Measurements from ENCODE around the gene MMRN1. TPM values are rescaled to one million over a fixed set of nuclear protein-coding genes. Genes with fewer than 3 reads are reported as not detected.

The MMRN1 gene
- total RNA-seq, 4 donors from 2014 or later: 10.3 to 26.5 (median 20.5) TPM

DNA sequence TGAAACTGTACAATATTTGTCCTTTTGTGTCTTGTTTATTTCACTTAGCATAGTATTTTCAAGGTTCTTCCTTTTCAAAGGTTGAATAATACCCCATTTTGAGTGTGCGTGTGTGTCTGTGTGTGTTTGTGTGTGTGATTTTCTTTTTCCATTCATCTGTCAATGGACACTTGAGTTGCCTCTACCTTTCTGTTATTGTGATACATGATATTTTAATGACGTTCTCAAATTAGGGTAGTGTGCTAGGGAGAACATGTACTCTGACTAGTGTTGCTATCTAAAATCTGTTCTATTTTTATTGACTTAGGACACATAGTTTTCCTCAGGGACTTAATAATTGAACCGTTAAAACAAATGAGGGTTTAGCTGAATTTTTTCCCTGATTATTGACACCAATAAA, 9.9 kb downstream of the MMRN1 start:
- TF ChIP-seq, protein P1, sequence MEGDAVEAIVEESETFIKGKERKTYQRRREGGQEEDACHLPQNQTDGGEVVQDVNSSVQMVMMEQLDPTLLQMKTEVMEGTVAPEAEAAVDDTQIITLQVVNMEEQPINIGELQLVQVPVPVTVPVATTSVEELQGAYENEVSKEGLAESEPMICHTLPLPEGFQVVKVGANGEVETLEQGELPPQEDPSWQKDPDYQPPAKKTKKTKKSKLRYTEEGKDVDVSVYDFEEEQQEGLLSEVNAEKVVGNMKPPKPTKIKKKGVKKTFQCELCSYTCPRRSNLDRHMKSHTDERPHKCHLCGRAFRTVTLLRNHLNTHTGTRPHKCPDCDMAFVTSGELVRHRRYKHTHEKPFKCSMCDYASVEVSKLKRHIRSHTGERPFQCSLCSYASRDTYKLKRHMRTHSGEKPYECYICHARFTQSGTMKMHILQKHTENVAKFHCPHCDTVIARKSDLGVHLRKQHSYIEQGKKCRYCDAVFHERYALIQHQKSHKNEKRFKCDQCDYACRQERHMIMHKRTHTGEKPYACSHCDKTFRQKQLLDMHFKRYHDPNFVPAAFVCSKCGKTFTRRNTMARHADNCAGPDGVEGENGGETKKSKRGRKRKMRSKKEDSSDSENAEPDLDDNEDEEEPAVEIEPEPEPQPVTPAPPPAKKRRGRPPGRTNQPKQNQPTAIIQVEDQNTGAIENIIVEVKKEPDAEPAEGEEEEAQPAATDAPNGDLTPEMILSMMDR (IDR thresholded peaks at IDR 0.05): no peak
- TF ChIP-seq POLR2A (IDR thresholded peaks at IDR 0.05): no peak
- no peak for DNase-seq (ENCODE audit: low spot score in 2 of 2)
- 68 to 73% methylated on average over 3 of the region's 3 CpGs for WGBS, 2 donors

DNA sequence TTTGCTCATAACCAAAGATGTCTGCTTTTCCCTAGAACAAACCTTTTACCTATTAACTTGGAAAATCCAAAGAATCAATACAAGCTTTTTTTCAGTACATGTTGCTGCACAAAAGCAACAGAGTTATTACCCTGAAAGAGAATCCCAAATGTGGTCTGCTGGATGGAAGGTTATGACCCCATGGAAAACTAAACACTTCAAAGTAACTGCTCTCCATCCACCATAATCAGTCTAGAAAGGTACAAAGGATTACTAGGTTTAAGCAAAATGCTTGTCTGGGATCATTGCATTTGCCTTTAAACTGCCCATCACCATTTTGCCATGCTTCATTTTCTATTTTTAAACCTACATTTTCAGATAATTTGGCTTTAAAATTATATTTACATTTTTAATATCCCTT, 11.7 kb downstream of the MMRN1 start:
- TF ChIP-seq, protein P1 (IDR thresholded peaks at IDR 0.05): no peak
- TF ChIP-seq POLR2A (IDR thresholded peaks at IDR 0.05): no peak
- no peak overlapping the region for H3K4me3 ChIP-seq (ENCODE audit: low read depth, poor library complexity, severe bottlenecking)
- DNase-seq (ENCODE audit: low spot score in 2 of 2): no peak
- intact Hi-C loops (cut with DNase I; ENCODE audit: low total_unique reads): no loop called here

More for the DNA sequence above, 9.9 kb downstream of the MMRN1 start:
- H3K4me3 ChIP-seq (ENCODE audit: low read depth, poor library complexity, severe bottlenecking): no peak overlapping the region
- intact Hi-C loops (cut with DNase I; ENCODE audit: low total_unique reads): no loop called here

DNA sequence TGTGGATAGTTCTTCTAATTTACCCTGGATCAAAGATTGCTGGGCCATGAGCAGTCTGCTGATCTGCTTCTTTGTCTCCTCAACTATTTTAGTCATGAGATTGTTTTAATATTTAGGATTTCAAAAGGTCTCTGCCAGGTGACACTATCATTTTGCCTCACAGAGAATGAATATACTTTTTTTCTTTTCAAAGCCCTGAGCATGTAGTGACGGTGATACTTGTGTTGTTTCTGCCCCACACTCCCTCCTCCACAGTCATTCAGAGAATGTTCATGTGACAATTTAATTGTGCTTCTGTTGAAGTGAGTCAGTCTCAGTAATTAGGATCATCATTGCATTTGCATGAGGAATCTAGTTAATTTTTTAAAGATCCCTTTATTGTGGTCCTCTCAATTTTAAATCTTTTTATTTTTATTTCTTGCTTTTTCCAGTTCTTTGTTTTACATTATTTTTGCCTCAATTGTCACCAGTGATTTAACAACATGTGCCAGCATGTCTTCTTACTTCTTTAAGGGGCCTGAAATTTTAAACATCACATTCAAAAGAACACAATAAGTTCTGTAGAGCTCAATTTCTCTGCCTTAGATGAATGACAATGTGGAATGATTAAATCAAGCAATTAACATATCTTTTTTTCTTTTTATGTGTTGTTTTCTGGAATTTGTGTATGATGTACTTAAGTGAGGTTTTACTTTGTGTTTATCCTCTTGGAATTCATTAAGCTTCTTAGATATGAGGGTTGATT, 12.3 kb downstream of the MMRN1 start:
- intact Hi-C loops (cut with DNase I; ENCODE audit: low total_unique reads): no loop called here
- no peak for DNase-seq (ENCODE audit: low spot score in 2 of 2)
- no peak overlapping the region for H3K4me3 ChIP-seq (ENCODE audit: low read depth, poor library complexity, severe bottlenecking)
- 16 to 36% methylated on average over 1 of the region's 1 CpG for WGBS, 2 donors
- TF ChIP-seq, protein P1 (IDR thresholded peaks at IDR 0.05): no peak
- no peak for TF ChIP-seq POLR2A (IDR thresholded peaks at IDR 0.05)

DNA sequence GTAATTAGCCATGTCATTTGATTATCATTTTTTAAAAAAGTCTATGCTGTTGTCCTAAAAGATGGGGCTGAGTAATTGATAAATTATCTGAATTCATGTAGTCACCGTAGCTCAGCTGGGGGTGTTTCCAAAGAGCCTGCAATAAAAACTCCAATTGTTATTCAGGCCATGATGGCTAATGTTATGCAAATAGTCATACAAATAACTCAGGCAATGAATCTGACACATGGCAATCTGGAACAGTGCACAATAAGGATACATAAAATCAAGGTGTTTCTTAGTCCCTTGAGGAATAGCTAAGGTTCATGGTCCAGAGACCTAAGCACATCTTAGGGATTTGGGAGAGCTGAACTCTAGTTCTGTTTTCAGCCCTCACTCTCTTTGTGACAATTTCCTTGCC, 15.2 kb downstream of the MMRN1 start:
- 86 to 90% methylated on average over 1 of the region's 1 CpG for WGBS, 2 donors
- intact Hi-C loops (cut with DNase I; ENCODE audit: low total_unique reads): no loop called here
- no peak for DNase-seq (ENCODE audit: low spot score in 2 of 2)
- TF ChIP-seq, protein P1 (IDR thresholded peaks at IDR 0.05): no peak
- no peak for TF ChIP-seq POLR2A (IDR thresholded peaks at IDR 0.05)
- H3K4me3 ChIP-seq (ENCODE audit: low read depth, poor library complexity, severe bottlenecking): no peak overlapping the region

DNA sequence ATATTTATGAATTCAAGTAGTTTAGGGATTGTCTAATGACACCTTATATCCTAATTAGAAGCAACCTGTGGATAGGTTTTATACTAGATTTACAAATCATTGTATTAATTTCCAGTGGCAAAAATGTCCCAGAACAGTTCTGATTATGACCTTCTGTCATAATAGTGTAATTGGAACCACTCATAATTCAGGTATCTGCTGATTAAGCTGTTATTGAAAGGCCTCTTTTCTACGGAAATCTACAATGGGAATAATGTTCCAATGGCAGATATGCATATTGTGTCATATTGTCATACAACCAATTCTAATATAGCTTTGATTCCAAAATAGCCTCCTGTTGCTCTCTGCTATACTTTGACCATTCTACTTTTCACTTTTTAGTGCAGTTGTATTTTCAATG, 19.0 kb downstream of the MMRN1 start:
- 76 to 81% methylated on average over 1 of the region's 1 CpG for WGBS, 2 donors
- no peak overlapping the region for H3K4me3 ChIP-seq (ENCODE audit: low read depth, poor library complexity, severe bottlenecking)
- intact Hi-C loops (cut with DNase I; ENCODE audit: low total_unique reads): no loop called here
- DNase-seq (ENCODE audit: low spot score in 2 of 2): no peak
- TF ChIP-seq POLR2A (IDR thresholded peaks at IDR 0.05): no peak
- TF ChIP-seq, protein P1 (IDR thresholded peaks at IDR 0.05): no peak

All from lower leg skin (tissue), 4 donors.